DOHH2 (cell line): ENCODE results near the gene SYT3.

Experiments
- H3F3A ChIP-seq: fragments of 200-600 bp; sonication (generic), shearing (Covaris generic); 2 replicates; pipeline ENCODE4 v1.6.0; 2016; ENCODE audit warnings: antibody characterized with exemption, mild to moderate bottlenecking; ENCODE audit not compliant: control insufficient read depth, insufficient read depth
- H3K27ac ChIP-seq: fragments of 200-600 bp; sonication (generic); 2 replicates; pipeline ENCODE4 v1.5.1; 2014; ENCODE audit warnings: low read depth, mild to moderate bottlenecking, low read length, moderate library complexity
- H3K27me3 ChIP-seq: fragments of 200-600 bp; sonication (generic); 2 replicates; pipeline ENCODE4 v1.6.1; 2014; ENCODE audit warnings: mild to moderate bottlenecking, low read length, mixed read lengths; ENCODE audit not compliant: control insufficient read depth
- H3K36me3 ChIP-seq: fragments of 200-600 bp; sonication (generic); 2 replicates; pipeline ENCODE4 v1.6.1; 2014; ENCODE audit warnings: mild to moderate bottlenecking, low read length, moderate library complexity, mixed read lengths; ENCODE audit not compliant: control insufficient read depth
- H3K4me1 ChIP-seq: fragments of 200-600 bp; sonication (generic); 2 replicates; pipeline ENCODE4 v1.6.1; 2014; ENCODE audit warnings: mild to moderate bottlenecking, low read length, mixed read lengths; ENCODE audit not compliant: control insufficient read depth
- H3K4me2 ChIP-seq: fragments of 200-600 bp; sonication (generic); 2 replicates; pipeline ENCODE4 v1.6.0; 2014; ENCODE audit warnings: mild to moderate bottlenecking, low read length, moderate library complexity
- H3K4me3 ChIP-seq: fragments of 200-600 bp; sonication (generic); 2 replicates; pipeline ENCODE4 v1.5.1; 2014; ENCODE audit warnings: mild to moderate bottlenecking, low read length, mixed read lengths
- H3K79me2 ChIP-seq: fragments of 200-600 bp; sonication (generic); 2 replicates; pipeline ENCODE4 v1.6.1; 2014; ENCODE audit warnings: mild to moderate bottlenecking, low read length, mixed read lengths; ENCODE audit not compliant: control insufficient read depth
- H3K9me2 ChIP-seq: fragments of 200-600 bp; sonication (generic); replicated peaks from 2 replicates; pipeline ENCODE4 v1.6.1; 2014; ENCODE audit warnings: mild to moderate bottlenecking, low read length, mixed read lengths; ENCODE audit not compliant: control insufficient read depth
- H3K9me3 ChIP-seq: fragments of 200-600 bp; sonication (generic); 2 replicates; pipeline ENCODE4 v1.6.1; 2014; ENCODE audit warnings: antibody characterized with exemption, low read length, mixed read lengths; ENCODE audit not compliant: control insufficient read depth, insufficient read depth
- H4K20me1 ChIP-seq: fragments of 200-600 bp; sonication (generic); 2 replicates; pipeline ENCODE4 v1.6.0; 2014; ENCODE audit warnings: low read depth, mild to moderate bottlenecking, antibody characterized with exemption, low read length, moderate library complexity; ENCODE audit not compliant: control insufficient read depth, insufficient read depth
- CTCF ChIP-seq: fragments of 200-600 bp; sonication (generic); IDR thresholded peaks from one replicate; pipeline ENCODE4 v1.5.1; 2014; ENCODE audit warnings: antibody characterized with exemption, mild to moderate bottlenecking, low read depth, low read length; ENCODE audit not compliant: poor library complexity, severe bottlenecking
- EZH2phosphoT487 ChIP-seq: fragments of 200-600 bp; sonication (generic); IDR thresholded peaks from 2 replicates; pipeline ENCODE4 v1.6.1; 2017; ENCODE audit warnings: borderline replicate concordance, mild to moderate bottlenecking, antibody characterized with exemption, low read length, moderate library complexity, mixed read lengths

The SYT3 gene

GRCh38 chr19:50646074-50646807, 6.6 kb upstream of the SYT3 start:
- H4K20me1 ChIP-seq, result no peaks in the 10 kb centered on the region
- no peak overlapping the region for H3K4me2 ChIP-seq
- H3K27me3 ChIP-seq, result 0 out of 2 replicates have a peak, but pooled peaks cover 2% of the 10 kb centered on the region
- no peaks in the 10 kb centered on the region for H3K36me3 ChIP-seq
- no peaks in the 10 kb centered on the region for H3K9me3 ChIP-seq
- no peak overlapping the region for H3K27ac ChIP-seq
- H3K4me3 ChIP-seq, result no peak overlapping the region
- H3F3A ChIP-seq, result no peaks in the 10 kb centered on the region
- peaks cover 15% of the 10 kb centered on the region for H3K4me1 ChIP-seq
- H3K9me2 ChIP-seq, result no peaks in the 10 kb centered on the region
- no peaks in the 10 kb centered on the region for H3K79me2 ChIP-seq
- TF ChIP-seq EZH2phosphoT487 (no peak), CTCF (no peak)

GRCh38 chr19:50645107-50645506, 5.4 kb upstream of the SYT3 start:
- H3K27ac ChIP-seq, result no peak overlapping the region

GRCh38 chr19:50644315-50644915, 4.7 kb upstream of the SYT3 start:
- no peak overlapping the region for H3K27ac ChIP-seq
- no peak overlapping the region for H3K4me2 ChIP-seq
- H3F3A ChIP-seq, result no peaks in the 10 kb centered on the region
- H4K20me1 ChIP-seq, result no peaks in the 10 kb centered on the region
- no peaks in the 10 kb centered on the region for H3K9me3 ChIP-seq
- H3K4me1 ChIP-seq, result peaks cover 12% of the 10 kb centered on the region
- H3K36me3 ChIP-seq, result no peaks in the 10 kb centered on the region
- no peak overlapping the region for H3K4me3 ChIP-seq
- H3K27me3 ChIP-seq, result peaks cover 8% of the 10 kb centered on the region
- TF ChIP-seq EZH2phosphoT487, result no peak
- no peak for TF ChIP-seq CTCF
- H3K9me2 ChIP-seq, result no peaks in the 10 kb centered on the region
- no peaks in the 10 kb centered on the region for H3K79me2 ChIP-seq

More at GRCh38 chr19:50645107-50645506, 5.4 kb upstream of the SYT3 start:
- Histone ChIP-seq H3F3A (no peaks in the 10 kb centered on the region), H3K4me1 (peaks cover 15% of the 10 kb centered on the region), H3K9me2 (no peaks in the 10 kb centered on the region), H4K20me1 (no peaks in the 10 kb centered on the region), H3K36me3 (no peaks in the 10 kb centered on the region), H3K27me3 (peaks cover 4% of the 10 kb centered on the region), H3K4me2 (no peak overlapping the region), H3K9me3 (no peaks in the 10 kb centered on the region), H3K79me2 (no peaks in the 10 kb centered on the region), H3K4me3 (no peak overlapping the region)
- no peak for TF ChIP-seq EZH2phosphoT487
- TF ChIP-seq CTCF, result no peak
